Activated T-helper 2 cell treated with anti-CD3 and anti-CD28 coated beads, Interferon-gamma antibody, Interleukin-2, Interleukin-4, amounts not matched to agents 10 μg/mL and 5 μg/mL and 100 μg/mL, durations not matched to agents 14 hours and 24 hours and 36 hours (primary cell): ENCODE data around the gene TAS2R19. TPM values are rescaled to one million over a fixed set of nuclear protein-coding genes. Genes with fewer than 3 reads are reported as not detected.
"Not testable (repeated sequence)": the region's sequence is repeated elsewhere in the genome, so short reads cannot be mapped to it uniquely, and the experiment has no call there.

Source experiments
- DNase-seq: peaks from one replicate; pipeline ENCODE4 v3.0.0; 2021; ENCODE audit warnings: low spot score
- H3K27ac Mint-ChIP-seq: one replicate; pipeline ENCODE4 v1.8.0; 2021; ENCODE audit warnings: mixed read lengths
- H3K27me3 Mint-ChIP-seq: one replicate; pipeline ENCODE4 v1.8.0; 2021; ENCODE audit warnings: low read depth, mixed read lengths
- H3K36me3 Mint-ChIP-seq: one replicate; pipeline ENCODE4 v1.8.0; 2021; ENCODE audit warnings: low read depth, mixed read lengths
- H3K4me1 Mint-ChIP-seq: one replicate; pipeline ENCODE4 v1.8.0; 2021; ENCODE audit warnings: low read depth, mixed read lengths
- H3K4me3 Mint-ChIP-seq: one replicate; pipeline ENCODE4 v1.8.0; 2021; ENCODE audit warnings: low read depth, mild to moderate bottlenecking, moderate library complexity, mixed read lengths
- H3K9me3 Mint-ChIP-seq: one replicate; pipeline ENCODE4 v1.8.0; 2021; ENCODE audit warnings: mixed read lengths
- intact Hi-C: fragments of 100-400 bp; cut with micrococcal nuclease; formaldehyde crosslinking; loops from one replicate; pipeline ENCODE4 v1.15.1; 2023
- total RNA-seq: library from RNA; stranded (reverse); gene quantifications from 2 replicates; pipeline ENCODE4 v1.2.3, GENCODE V29; 2022

Gene TAS2R19
- total RNA-seq, 1 donor from 2014 or later = 3.1 TPM

DNA sequence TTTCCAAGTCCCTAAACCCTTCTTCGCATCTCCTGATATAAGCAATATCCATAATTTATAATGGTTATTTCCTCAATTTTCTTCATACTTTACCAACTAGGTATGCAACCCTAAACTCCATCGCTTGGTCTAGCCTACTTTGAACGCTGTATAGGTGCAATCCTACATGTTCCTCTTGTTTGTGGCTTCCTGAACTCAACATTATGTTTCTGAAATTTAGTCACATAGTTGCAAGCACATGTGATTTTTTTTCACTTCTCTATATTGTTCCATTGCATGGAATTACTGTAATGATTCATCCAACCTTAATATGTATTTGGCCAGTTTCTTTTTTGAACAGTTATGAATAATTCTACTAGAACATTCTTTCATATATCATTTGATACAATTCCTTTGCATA is 11.5 kb upstream of the TAS2R19 start:
- H3K27me3 Mint-ChIP-seq, H3K27ac Mint-ChIP-seq, H3K4me3 Mint-ChIP-seq, H3K4me1 Mint-ChIP-seq, intact Hi-C loops, DNase-seq, H3K9me3 Mint-ChIP-seq: not testable (repeated sequence)
- peaks cover 39% of the 10 kb centered on the region for H3K36me3 Mint-ChIP-seq

DNA sequence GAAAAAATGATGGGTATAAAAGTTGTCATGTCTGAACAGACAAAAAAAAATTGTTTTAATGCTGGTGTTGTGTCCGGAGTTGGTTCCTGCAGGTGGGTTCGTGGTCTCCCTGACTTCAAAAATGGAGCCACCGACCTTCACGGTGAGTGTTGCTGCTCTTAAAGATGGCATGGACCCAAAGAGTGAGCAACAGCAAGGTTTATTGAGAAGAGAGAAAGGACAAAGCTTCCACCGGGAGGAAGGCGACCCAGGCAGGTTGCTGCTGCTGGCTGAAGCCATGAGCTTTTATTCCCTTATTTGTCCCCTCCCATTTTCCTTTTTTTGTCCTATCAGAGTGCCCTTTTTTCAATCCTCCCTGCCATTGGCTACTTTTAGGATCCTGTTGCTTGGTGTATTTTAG is 8.9 kb upstream of the TAS2R19 start, which contains the start of gene TAS2R31:
Gene TAS2R31 (minus strand): TSS at position 101 of the 400 bp plus-strand sequence. CDS start 72 bp downstream, at position 29.
- no peak for DNase-seq
- intact Hi-C loops = no loop called here
- Mint-ChIP-seq H3K27ac (no peak within 1 kb of the TSS), H3K36me3 (peaks cover 43% of the 10 kb centered on the region), H3K4me1 (peaks cover 1% of the 10 kb centered on the region), H3K27me3 (no peaks in the 10 kb centered on the region), H3K4me3 (no peak within 1 kb of the TSS), H3K9me3 (no peaks in the 10 kb centered on the region)

DNA sequence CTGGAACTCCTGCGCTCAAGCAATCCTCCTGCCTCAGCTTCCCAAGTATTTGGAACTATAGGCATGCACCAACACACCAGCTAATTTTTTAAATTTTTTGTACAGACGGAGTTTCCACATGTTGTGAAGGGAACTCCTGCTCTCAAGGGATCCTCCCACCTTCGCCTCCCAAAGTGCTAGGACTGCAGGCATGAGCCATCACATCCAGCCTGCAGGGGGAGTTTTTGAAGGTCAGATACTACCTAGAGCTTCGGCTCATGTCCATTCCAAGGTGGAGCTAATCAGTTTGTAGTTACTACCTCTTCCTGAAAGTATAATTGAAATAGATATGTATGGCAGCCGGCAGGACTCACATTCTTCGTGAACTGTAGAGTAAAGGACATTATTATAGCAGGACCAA is 3.7 kb upstream of the TAS2R19 start:
- H3K36me3 Mint-ChIP-seq = peaks cover 34% of the 10 kb centered on the region
- H3K4me1 Mint-ChIP-seq = peaks cover 2% of the 10 kb centered on the region
- no peaks in the 10 kb centered on the region for H3K27me3 Mint-ChIP-seq
- no peak overlapping the region for H3K4me3 Mint-ChIP-seq
- intact Hi-C loops = no loop called here
- no peak overlapping the region for H3K27ac Mint-ChIP-seq
- H3K9me3 Mint-ChIP-seq = peaks cover 9% of the 10 kb centered on the region
- DNase-seq = no peak

GRCh38 chr12:11023387-11023786 is 967 bp upstream of the TAS2R19 start:
- intact Hi-C loops = no loop called here
- DNase-seq = no peak
- H3K4me3 Mint-ChIP-seq = no peak overlapping the region
- no peaks in the 10 kb centered on the region for H3K27me3 Mint-ChIP-seq
- peaks cover 2% of the 10 kb centered on the region for H3K4me1 Mint-ChIP-seq
- peaks cover 20% of the 10 kb centered on the region for H3K36me3 Mint-ChIP-seq
- peaks cover 9% of the 10 kb centered on the region for H3K9me3 Mint-ChIP-seq
- H3K27ac Mint-ChIP-seq = no peak overlapping the region

DNA sequence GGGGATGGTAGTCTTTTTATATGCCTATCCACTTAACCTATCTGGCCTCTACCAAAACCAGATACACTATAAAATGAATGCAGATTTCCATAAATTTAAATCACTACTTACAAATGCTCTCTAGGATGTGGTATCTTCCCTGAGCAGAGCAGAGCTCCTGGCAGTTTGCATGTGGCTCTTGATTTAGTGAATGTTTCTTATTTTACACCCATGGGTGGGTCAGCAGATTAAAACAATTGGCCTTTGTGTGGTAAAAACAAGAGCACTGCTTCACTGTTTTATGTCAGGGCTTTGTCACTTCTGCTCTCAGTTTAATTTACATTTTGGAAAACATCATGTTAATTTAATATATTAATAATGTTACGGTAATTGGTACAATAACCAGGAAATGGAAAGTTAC is 5.5 kb downstream of the TAS2R19 start:
- no peaks in the 10 kb centered on the region for H3K27me3 Mint-ChIP-seq
- H3K4me3 Mint-ChIP-seq = no peak overlapping the region
- intact Hi-C loops = no loop called here

GRCh38 chr12:11015775-11016430 is 6.5 kb downstream of the TAS2R19 start:
- Mint-ChIP-seq H3K4me3 (no peak overlapping the region), H3K4me1 (no peaks in the 10 kb centered on the region), H3K27ac (no peak overlapping the region), H3K9me3 (no peaks in the 10 kb centered on the region), H3K36me3 (peaks cover 5% of the 10 kb centered on the region), H3K27me3 (no peaks in the 10 kb centered on the region)
- DNase-seq = no peak
- intact Hi-C loops = loop anchor here (2.0 kb wide), 1 partner anchor 55 kb away; no protein-coding TSS in a partner anchor

More for the DNA sequence above, 5.5 kb downstream of the TAS2R19 start:
- Mint-ChIP-seq H3K27ac (no peak overlapping the region), H3K36me3 (peaks cover 5% of the 10 kb centered on the region), H3K4me1 (peaks cover 2% of the 10 kb centered on the region), H3K9me3 (no peaks in the 10 kb centered on the region)
- no peak for DNase-seq

DNA sequence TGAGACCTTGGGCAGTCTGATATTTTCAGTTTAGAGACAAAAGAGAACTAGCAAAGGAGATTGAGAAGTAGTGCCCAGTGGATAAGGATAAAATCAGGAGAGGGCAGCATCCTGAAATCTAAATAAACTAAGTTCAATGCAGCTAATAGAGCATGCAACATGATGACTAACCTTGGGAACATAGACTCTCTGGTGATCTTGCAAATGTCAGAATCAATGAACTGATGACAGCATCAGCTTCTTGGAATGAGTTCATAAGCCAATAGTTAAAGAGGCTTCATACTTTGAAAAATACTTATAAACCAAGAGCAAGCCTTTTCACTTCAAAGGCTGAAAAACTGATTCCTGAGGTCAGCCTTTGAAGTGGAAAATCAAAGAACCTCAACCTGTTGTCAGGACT is 8.2 kb downstream of the TAS2R19 start:
- H3K27ac Mint-ChIP-seq = no peak overlapping the region
- peaks cover 5% of the 10 kb centered on the region for H3K36me3 Mint-ChIP-seq
- DNase-seq = no peak
- intact Hi-C loops = loop anchor here (2.0 kb wide), 1 partner anchor 57 kb away; no protein-coding TSS in a partner anchor
- H3K27me3 Mint-ChIP-seq = no peaks in the 10 kb centered on the region
- no peak overlapping the region for H3K4me3 Mint-ChIP-seq
- H3K9me3 Mint-ChIP-seq = no peaks in the 10 kb centered on the region
- no peaks in the 10 kb centered on the region for H3K4me1 Mint-ChIP-seq

DNA sequence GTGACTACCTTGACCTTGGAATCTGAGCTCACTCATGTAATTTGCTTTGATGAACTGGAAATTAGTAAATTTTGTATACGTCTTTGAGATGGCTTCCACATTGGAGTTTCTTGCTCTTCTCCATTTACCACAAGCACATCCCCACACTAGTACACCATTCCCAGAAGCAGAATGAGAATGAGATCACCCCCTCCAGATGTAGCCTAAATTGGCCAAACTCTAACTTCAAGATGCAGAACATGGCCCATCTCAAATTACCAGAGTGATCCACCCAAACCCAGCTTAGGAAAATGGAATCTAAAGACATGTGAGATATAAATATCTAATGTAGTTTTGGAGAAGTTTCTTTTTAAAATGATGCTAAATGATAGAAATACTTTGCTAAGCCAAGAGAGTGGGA is 14.8 kb downstream of the TAS2R19 start:
- no peaks in the 10 kb centered on the region for H3K4me1 Mint-ChIP-seq
- H3K27ac Mint-ChIP-seq = no peak overlapping the region
- no peaks in the 10 kb centered on the region for H3K27me3 Mint-ChIP-seq
- peaks cover 2% of the 10 kb centered on the region for H3K36me3 Mint-ChIP-seq
- H3K9me3 Mint-ChIP-seq = no peaks in the 10 kb centered on the region
- DNase-seq = no peak
- H3K4me3 Mint-ChIP-seq = no peak overlapping the region
- intact Hi-C loops = no loop called here

DNA sequence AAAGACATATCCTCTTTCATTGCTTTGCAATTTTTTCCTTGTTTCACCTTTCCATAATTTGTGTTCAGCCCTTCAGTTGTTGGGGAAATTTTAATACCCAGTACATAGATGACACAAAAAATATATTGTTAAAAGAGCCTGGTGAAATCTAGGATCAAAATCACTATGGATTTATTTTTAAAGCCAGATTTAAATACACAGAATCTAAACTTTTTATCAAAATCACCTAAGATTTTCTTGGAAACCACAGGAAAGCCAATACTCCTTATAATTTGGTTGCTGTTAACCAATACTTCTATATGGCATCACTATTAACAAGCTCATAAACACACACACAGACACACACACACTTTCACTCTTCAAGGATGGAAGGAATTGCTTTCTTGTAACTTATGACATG is 24.2 kb downstream of the TAS2R19 start, which contains the start of gene TAS2R20:
Gene TAS2R20 (minus strand): TSS at position 101 of the 400 bp plus-strand sequence. CDS start 429 bp downstream, outside the sequence.
- Mint-ChIP-seq H3K4me1 (no peaks in the 10 kb centered on the region), H3K36me3 (peaks cover 17% of the 10 kb centered on the region), H3K27ac (no peak within 1 kb of the TSS), H3K4me3 (no peak within 1 kb of the TSS), H3K27me3 (no peaks in the 10 kb centered on the region), H3K9me3 (peaks cover 5% of the 10 kb centered on the region)
- DNase-seq = no peak
- intact Hi-C loops = no loop called here

GRCh38 chr12:10994307-10994706 is 28.1 kb downstream of the TAS2R19 start:
- no peaks in the 10 kb centered on the region for H3K4me1 Mint-ChIP-seq
- H3K27me3 Mint-ChIP-seq = no peaks in the 10 kb centered on the region
- no peak for DNase-seq
- H3K27ac Mint-ChIP-seq = no peak overlapping the region
- no peak overlapping the region for H3K4me3 Mint-ChIP-seq
- peaks cover 12% of the 10 kb centered on the region for H3K9me3 Mint-ChIP-seq
- peaks cover 26% of the 10 kb centered on the region for H3K36me3 Mint-ChIP-seq
- intact Hi-C loops = no loop called here

- Mint-ChIP-seq H3K36me3 (peaks cover 22% of the 10 kb centered on the region), H3K27me3 (peaks cover 16% of the 10 kb centered on the region), H3K9me3 (peaks cover 12% of the 10 kb centered on the region), H3K4me3 (no peak overlapping the region), H3K4me1 (peaks cover 5% of the 10 kb centered on the region), H3K27ac (no peak overlapping the region)
- no peak for DNase-seq
- intact Hi-C loops = no loop called here
These were observed 33.3 kb downstream of the TAS2R19 start for GRCh38 chr12:10989107-10989506.

DNA sequence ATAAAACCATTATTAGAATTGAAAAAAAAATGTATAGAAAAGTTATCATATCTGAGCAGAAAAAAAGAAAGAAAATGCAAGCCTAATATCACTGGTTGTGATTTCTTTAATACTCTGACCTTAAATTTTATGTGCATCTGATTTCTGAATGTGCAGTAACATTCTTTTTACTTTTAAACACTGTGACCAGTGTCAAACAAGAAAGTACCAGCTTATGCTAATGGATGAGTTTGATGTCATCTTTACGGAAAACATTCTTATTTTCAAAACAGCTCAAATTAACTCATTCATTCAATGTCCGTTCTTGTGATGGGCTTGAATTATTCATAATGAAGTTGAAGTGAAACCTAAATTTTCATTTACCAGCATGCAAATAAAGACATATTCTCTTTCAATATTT is 35.6 kb downstream of the TAS2R19 start, which contains the start of gene TAS2R50:
Gene TAS2R50 (minus strand): TSS at position 101 of the 400 bp plus-strand sequence. CDS start 52 bp downstream, at position 49.
- Mint-ChIP-seq H3K9me3 (peaks cover 12% of the 10 kb centered on the region), H3K27me3 (peaks cover 22% of the 10 kb centered on the region), H3K27ac (no peak within 1 kb of the TSS), H3K4me3 (no peak within 1 kb of the TSS), H3K36me3 (peaks cover 22% of the 10 kb centered on the region), H3K4me1 (peaks cover 21% of the 10 kb centered on the region)
- DNase-seq = no peak
- intact Hi-C loops = no loop called here

DNA sequence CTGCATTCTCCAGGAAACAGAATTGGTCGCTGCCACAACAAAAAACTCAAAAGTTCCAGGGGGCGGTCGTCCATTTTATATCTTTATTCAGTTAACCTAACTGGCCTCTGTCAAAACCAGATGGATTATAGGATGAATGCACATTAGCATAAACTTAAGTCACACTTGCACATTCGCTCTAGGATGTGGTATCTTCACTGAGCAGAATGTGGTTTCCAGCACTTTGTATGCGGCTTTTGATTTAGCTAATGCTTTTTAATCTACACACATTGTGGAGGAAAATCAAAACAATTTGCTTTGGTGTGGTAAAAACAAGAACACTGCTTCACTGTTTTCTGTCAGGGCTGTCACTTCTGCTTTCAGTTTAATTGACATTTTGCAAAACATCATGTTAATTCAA is 40.2 kb downstream of the TAS2R19 start:
- Mint-ChIP-seq H3K27me3 (peaks cover 47% of the 10 kb centered on the region), H3K4me1 (peaks cover 24% of the 10 kb centered on the region), H3K9me3 (no peaks in the 10 kb centered on the region), H3K27ac (no peak overlapping the region), H3K4me3 (no peak overlapping the region), H3K36me3 (peaks cover 9% of the 10 kb centered on the region)
- intact Hi-C loops = no loop called here
- DNase-seq = peak; percentile 42
